HEK293 (cell line): ENCODE results near the gene SERPINB2.
"Not testable (repeated sequence)": the region's sequence is repeated elsewhere in the genome, so short reads cannot be mapped to it uniquely, and the experiment has no call there.

Experiments used
- CTCF ChIA-PET: fragments of 350-600 bp; formaldehyde crosslinking; extraction: SDS; loops from one replicate; lab custom pipeline; 2021; ENCODE audit warnings: antibody characterized with exemption; lab: Yijun Ruan, JAX
- POLR2A ChIA-PET: fragments of 300-600 bp; formaldehyde crosslinking; extraction: SDS; loops from one replicate; lab custom pipeline; 2020; ENCODE audit warnings: antibody characterized with exemption, inconsistent platforms; lab: Yijun Ruan, JAX
- H3K27ac ChIP-seq: fragments of 200-500 bp; sonication (Bioruptor generic); 2 replicates; pipeline ENCODE4 v1.5.1; 2014; ENCODE audit warnings: low read depth, low read length, control low read depth, inconsistent platforms; ENCODE audit errors: extremely low read depth
- H3K36me3 ChIP-seq, 2 experiments: fragments of 200-500 bp in 1 of 2; sonication (Bioruptor generic) in 1 of 2; 1 replicate in 1 of 2; 2 replicates in 1 of 2; pipeline ENCODE4 v1.5.1; 2014 to 2017; ENCODE audit warnings: inconsistent platforms in 2 of 2, low read length in 2 of 2; ENCODE audit not compliant: control insufficient read depth in 2 of 2, insufficient read depth in 1 of 2
- H3K4me1 ChIP-seq: fragments of 200-500 bp; sonication (Bioruptor generic); 2 replicates; pipeline ENCODE4 v1.5.1; 2014; ENCODE audit warnings: mild to moderate bottlenecking, low read length, inconsistent platforms; ENCODE audit not compliant: control insufficient read depth, insufficient read depth
- H3K4me3 ChIP-seq: 2 replicates; pipeline ENCODE4 v1.5.1; 2011; ENCODE audit warnings: low read depth, mild to moderate bottlenecking, control low read depth, low read length, moderate library complexity
- H3K9me3 ChIP-seq: fragments of 200-500 bp; sonication (Bioruptor generic); 2 replicates; pipeline ENCODE4 v1.5.1; 2014; ENCODE audit warnings: low read depth, low read length, inconsistent platforms; ENCODE audit not compliant: control insufficient read depth, insufficient read depth
- MEIS1 ChIP-seq: sonication (generic); formaldehyde crosslinking; IDR thresholded peaks from 2 replicates; pipeline ENCODE4 v1.8.1; 2022; ENCODE audit warnings: missing genetic modification reagents, mild to moderate bottlenecking, borderline replicate concordance
- WT1 ChIP-seq: fragments of 450-650 bp; formaldehyde crosslinking; IDR thresholded peaks from 2 replicates; pipeline ENCODE4 v1.5.1; 2016; ENCODE audit warnings: missing biosample characterization, missing genetic modification characterization
- ZBTB21 ChIP-seq: fragments of 450-650 bp; formaldehyde crosslinking; IDR thresholded peaks from 2 replicates; pipeline ENCODE4 v1.5.1; 2017; ENCODE audit warnings: missing biosample characterization, missing genetic modification characterization
- ZEB2 ChIP-seq: fragments of 450-650 bp; formaldehyde crosslinking; IDR thresholded peaks from 2 replicates; pipeline ENCODE4 v1.5.1; 2016; ENCODE audit warnings: missing biosample characterization, missing genetic modification characterization
- ZIC2 ChIP-seq: fragments of 450-650 bp; formaldehyde crosslinking; IDR thresholded peaks from 2 replicates; pipeline ENCODE4 v1.5.1; 2016; ENCODE audit warnings: missing biosample characterization, missing genetic modification characterization
- ZNF341 ChIP-seq: fragments of 450-650 bp; formaldehyde crosslinking; IDR thresholded peaks from 2 replicates; pipeline ENCODE4; 2016; ENCODE audit warnings: low read depth, missing biosample characterization, missing genetic modification characterization
- ZNF350 ChIP-seq: fragments of 450-650 bp; formaldehyde crosslinking; IDR thresholded peaks from 2 replicates; pipeline ENCODE4 v1.5.0; 2017; ENCODE audit warnings: missing biosample characterization, mild to moderate bottlenecking, missing genetic modification characterization
- ZNF518A ChIP-seq: fragments of 450-650 bp; formaldehyde crosslinking; conservative IDR thresholded peaks from 2 replicates; pipeline ENCODE4 v1.5.1; 2016; ENCODE audit warnings: low read depth, missing biosample characterization, missing genetic modification characterization
- ZNF521 ChIP-seq: fragments of 450-650 bp; formaldehyde crosslinking; IDR thresholded peaks from 2 replicates; pipeline ENCODE4 v1.5.1; 2017; ENCODE audit warnings: missing biosample characterization, mild to moderate bottlenecking, missing genetic modification characterization
- ZNF555 ChIP-seq: fragments of 450-650 bp; formaldehyde crosslinking; conservative IDR thresholded peaks from 2 replicates; pipeline ENCODE4 v1.5.1; 2017; ENCODE audit warnings: missing biosample characterization, mild to moderate bottlenecking, missing genetic modification characterization, inconsistent platforms
- ZNF670 ChIP-seq: fragments of 450-650 bp; formaldehyde crosslinking; IDR thresholded peaks from 2 replicates; pipeline ENCODE4 v1.5.1; 2016; ENCODE audit warnings: missing biosample characterization, missing genetic modification characterization, low read depth
- ZNF777 ChIP-seq: fragments of 450-650 bp; formaldehyde crosslinking; IDR thresholded peaks from 2 replicates; pipeline ENCODE4 v1.5.1; 2017; ENCODE audit warnings: missing biosample characterization, missing genetic modification characterization, borderline replicate concordance
- TF ChIP-seq, protein P1 (sequence below): fragments of 450-650 bp; formaldehyde crosslinking; IDR thresholded peaks from 2 replicates; pipeline ENCODE4 v1.5.1; 2016; ENCODE audit warnings: missing biosample characterization, missing genetic modification characterization

The SERPINB2 gene

DNA sequence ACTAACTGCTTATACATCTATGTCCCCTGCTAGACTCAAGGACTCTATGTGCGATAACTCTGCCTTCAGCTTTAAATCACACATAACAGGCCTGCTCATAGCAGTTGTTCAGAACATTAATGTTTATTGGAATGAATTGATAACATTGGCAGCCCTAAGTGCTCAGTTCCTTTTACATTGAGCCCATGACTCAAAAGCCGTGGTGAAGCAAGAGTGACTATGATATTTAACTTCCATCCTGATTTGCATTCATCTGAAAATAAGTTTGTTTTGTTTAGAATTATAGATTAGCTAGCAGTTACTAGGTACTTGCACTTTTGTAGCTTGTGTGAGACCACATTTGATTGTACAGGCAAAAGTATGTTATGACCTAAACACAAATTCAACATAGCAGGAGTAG, 34.5 kb downstream of the SERPINB2 start:
- TF ChIP-seq ZNF521 (no peak), ZNF777 (tag by site-specific recombination) (no peak)
- TF ChIP-seq, protein P1, sequence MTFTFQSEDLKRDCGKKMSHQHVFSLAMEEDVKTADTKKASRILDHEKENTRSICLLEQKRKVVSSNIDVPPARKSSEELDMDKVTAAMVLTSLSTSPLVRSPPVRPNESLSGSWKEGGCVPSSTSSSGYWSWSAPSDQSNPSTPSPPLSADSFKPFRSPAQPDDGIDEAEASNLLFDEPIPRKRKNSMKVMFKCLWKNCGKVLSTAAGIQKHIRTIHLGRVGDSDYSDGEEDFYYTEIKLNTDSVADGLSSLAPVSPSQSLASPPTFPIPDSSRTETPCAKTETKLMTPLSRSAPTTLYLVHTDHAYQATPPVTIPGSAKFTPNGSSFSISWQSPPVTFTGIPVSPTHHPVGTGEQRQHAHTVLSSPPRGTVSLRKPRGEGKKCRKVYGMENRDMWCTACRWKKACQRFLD, result no peak
- H3K4me1 ChIP-seq, result no peaks in the 10 kb centered on the region
- H3K9me3 ChIP-seq, result no peaks in the 10 kb centered on the region
- no peak overlapping the region for H3K27ac ChIP-seq
- no peak overlapping the region for H3K4me3 ChIP-seq
- H3K36me3 ChIP-seq, result no peaks in the 10 kb centered on the region
- POLR2A ChIA-PET, result no interaction called here
- CTCF ChIA-PET, result interaction anchor here (0.8 kb wide), 1 partner anchor 14 kb away, joined by 3 read pairs; no protein-coding TSS in a partner anchor

- CTCF ChIA-PET, result interaction anchor here (1.0 kb wide), 1 partner anchor 11 kb away, joined by 5 read pairs; no protein-coding TSS in a partner anchor
- POLR2A ChIA-PET, result no interaction called here
These were observed 37.0 kb downstream of the SERPINB2 start for GRCh38 chr18:63924551-63924950.

GRCh38 chr18:63928331-63928730, 40.8 kb downstream of the SERPINB2 start:
- CTCF ChIA-PET, result no interaction called here
- POLR2A ChIA-PET, result interaction anchor here (0.9 kb wide), 1 partner anchor 42 kb away, joined by 3 read pairs; no protein-coding TSS in a partner anchor
- H3K36me3 ChIP-seq, result no peaks in the 10 kb centered on the region
- no peaks in the 10 kb centered on the region for H3K9me3 ChIP-seq
- no peak overlapping the region for H3K4me3 ChIP-seq
- no peaks in the 10 kb centered on the region for H3K4me1 ChIP-seq
- no peak for TF ChIP-seq ZEB2 (tag by site-specific recombination)
- no peak for TF ChIP-seq WT1 (tag by site-specific recombination)
- TF ChIP-seq ZBTB21 (tag by site-specific recombination), result no peak
- no peak for TF ChIP-seq ZIC2 (tag by site-specific recombination)
- no peak for TF ChIP-seq MEIS1
- no peak for TF ChIP-seq ZNF555
- H3K27ac ChIP-seq, result no peak overlapping the region

More at GRCh38 chr18:63924551-63924950, 37.0 kb downstream of the SERPINB2 start:
- TF ChIP-seq ZNF341 (tag by site-specific recombination) (no peak), ZNF518A (tag by site-specific recombination) (no peak), ZNF670 (tag by site-specific recombination) (no peak), ZNF350 (tag by site-specific recombination) (no peak)
- Histone ChIP-seq H3K9me3 (no peaks in the 10 kb centered on the region), H3K36me3 (no peaks in the 10 kb centered on the region), H3K4me1 (no peaks in the 10 kb centered on the region), H3K27ac (no peak overlapping the region), H3K4me3 (no peak overlapping the region)

DNA sequence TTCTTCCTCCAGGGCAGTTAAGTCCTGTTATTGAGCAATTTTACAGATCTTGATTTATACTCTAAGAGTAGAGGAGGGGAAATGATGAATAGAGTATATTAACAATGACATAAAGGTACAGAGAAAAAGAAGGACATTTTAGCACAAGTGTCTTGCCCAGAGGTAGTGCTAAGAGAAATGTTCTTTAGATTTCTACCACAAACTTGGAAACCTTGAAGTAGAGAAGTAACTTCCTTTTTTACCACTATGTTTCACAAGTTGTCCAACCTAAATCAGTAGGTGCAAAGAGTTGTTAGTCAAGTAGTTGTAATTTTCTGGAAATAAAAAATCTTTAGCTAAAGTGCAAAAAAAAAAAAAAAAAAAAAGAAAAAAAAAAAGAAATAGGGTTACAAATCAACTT, 41.9 kb downstream of the SERPINB2 start:
- H3K9me3 ChIP-seq, POLR2A ChIA-PET, H3K36me3 ChIP-seq, H3K27ac ChIP-seq, H3K4me3 ChIP-seq, H3K4me1 ChIP-seq: not testable (repeated sequence)
- CTCF ChIA-PET, result interaction anchor here (1.0 kb wide), 1 partner anchor 81 kb away, joined by 5 read pairs; no protein-coding TSS in a partner anchor
